ENCODE data around the gene TCF7L1.

- TF ChIP-seq TGIF2 (CRISPR knock-in tag; IDR thresholded peaks at IDR 0.05) (no peak), CEBPB (tag; IDR thresholded peaks at IDR 0.05) (no peak), EP300 (IDR thresholded peaks at IDR 0.05; ENCODE audit: low read length) (no peak)
Measured at GRCh38 chr2:85120363-85120762, 12.8 kb upstream of the TCF7L1 start.

Measured in K562 (cell line).